ENCODE results near the gene CMBL. TPM values are rescaled to one million over a fixed set of nuclear protein-coding genes. Genes with fewer than 3 reads are reported as not detected.
A peak's percentile ranks its signal among the peaks of the same experiment; 100 is the strongest.
"Not testable (repeated sequence)": the region's sequence is repeated elsewhere in the genome, so short reads cannot be mapped to it uniquely, and the experiment has no call there.

CMBL gene
- total RNA-seq, 1 donor from 2014 or later: 3.9 TPM

- no peak for DNase-seq
Measured at GRCh38 chr5:10310066-10310779, 2.5 kb upstream of the CMBL start.

GRCh38 chr5:10308844-10309243 is 1.1 kb upstream of the CMBL start:
- no peak for DNase-seq

- DNase-seq: no peak
Measured at GRCh38 chr5:10306806-10307205, 896 bp downstream of the CMBL start.

GRCh38 chr5:10306114-10306513 is 1.6 kb downstream of the CMBL start:
- DNase-seq: no peak

DNA sequence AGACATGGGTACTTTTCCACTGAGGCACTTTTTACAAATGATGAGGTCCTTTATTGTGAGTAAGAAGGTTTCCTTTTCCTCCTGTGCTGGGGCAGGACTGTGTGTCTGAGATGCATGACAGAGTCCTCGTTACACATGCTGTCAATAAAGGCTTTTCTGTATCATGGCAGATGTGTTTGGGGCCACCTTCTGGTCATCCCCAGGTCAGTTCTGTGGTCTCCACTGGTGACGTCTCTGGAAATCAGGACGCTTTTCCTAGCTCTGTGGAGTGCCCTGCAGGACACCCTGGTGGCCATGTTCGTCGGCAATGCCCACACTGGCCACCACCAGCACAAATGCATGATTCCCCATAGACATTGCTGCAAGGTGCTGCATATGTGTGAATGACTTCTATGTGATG is 2.8 kb downstream of the CMBL start:
- no peak for DNase-seq

DNA sequence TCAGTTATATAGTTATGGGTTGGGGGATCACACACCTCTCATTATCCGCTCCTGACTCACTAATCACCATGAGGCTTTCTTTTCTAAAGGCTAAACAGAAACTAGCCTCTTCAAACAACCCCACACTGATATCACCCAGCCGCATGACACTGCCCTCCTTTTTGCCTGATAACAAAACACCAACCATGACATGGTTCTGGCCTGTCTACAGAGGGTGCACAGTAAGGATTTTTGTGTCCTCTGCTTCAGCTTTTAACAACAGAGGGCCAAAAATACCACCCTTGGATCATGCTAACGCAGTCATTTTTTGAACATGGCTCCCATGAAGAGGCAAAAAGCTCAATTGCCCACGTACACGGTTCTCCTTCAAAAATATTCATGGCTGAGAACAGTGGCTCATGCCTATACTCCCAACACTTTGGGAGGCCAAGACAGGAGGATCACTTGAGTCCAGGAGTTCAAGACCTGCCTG is 4.0 kb downstream of the CMBL start:
- DNase-seq: no peak

DNA sequence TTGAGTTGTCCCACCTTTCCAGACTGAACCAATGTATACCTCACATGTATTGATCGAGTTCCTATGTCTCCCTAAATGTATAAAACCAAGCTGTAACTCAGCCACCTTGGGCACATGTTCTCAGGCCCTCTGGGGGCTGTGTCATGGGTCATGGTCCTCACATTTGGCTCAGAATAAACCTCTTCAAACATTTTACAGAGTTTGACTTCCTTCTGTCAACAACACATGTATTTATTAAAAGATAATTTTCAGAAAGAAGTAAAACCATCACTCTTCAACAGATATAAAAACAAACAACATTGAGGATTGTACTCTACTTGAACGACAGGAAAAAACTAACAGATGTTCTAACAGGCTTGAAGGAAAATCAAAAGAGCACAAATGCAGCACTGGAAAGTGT is 4.5 kb downstream of the CMBL start:
- DNase-seq: no peak

GRCh38 chr5:10301842-10302610 is 5.7 kb downstream of the CMBL start:
- no peak for DNase-seq

GRCh38 chr5:10301266-10301665 is 6.4 kb downstream of the CMBL start:
- no peak for DNase-seq

- no peak for DNase-seq
Measured at GRCh38 chr5:10300246-10300645, 7.5 kb downstream of the CMBL start.

GRCh38 chr5:10297646-10298204 is 10.0 kb downstream of the CMBL start:
- DNase-seq: no peak

GRCh38 chr5:10295619-10296326 is 11.9 kb downstream of the CMBL start:
- no peak for DNase-seq

DNA sequence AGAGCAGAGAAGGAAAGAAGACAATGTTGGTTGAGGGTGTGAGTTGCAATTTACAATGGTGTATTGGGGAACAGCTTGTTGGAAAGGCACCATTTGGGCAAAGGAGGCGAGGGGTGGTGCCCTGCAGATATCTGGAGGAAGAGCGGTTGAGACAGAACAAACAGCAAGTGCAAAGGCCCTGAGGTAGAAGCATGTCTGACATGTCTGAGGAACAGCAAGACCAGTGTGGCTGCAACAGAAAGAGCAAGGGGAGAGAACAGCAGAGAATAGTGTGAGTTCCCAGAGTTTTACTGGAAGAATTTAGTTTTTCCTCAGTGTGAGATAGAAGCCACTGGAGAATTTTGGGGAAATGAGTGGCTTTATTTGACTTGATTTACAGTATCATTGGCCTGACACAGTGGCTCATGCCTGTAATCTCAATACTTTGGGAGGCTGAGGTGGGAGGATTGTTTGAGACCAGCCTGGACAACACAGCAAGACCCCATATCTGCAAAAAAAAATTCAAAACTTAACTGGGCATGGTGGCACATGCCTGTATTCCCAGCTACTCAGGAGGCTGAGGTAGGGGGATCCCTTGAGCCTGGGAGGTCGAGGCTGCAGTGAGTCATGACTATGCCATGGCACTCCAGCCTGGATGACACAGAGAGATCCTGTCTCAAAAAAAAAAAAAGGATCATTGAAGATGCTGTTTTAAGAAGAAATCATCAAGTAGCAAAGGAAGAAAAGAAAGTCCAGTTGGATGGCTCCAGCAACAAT is 13.6 kb downstream of the CMBL start:
- DNase-seq: no peak

DNA sequence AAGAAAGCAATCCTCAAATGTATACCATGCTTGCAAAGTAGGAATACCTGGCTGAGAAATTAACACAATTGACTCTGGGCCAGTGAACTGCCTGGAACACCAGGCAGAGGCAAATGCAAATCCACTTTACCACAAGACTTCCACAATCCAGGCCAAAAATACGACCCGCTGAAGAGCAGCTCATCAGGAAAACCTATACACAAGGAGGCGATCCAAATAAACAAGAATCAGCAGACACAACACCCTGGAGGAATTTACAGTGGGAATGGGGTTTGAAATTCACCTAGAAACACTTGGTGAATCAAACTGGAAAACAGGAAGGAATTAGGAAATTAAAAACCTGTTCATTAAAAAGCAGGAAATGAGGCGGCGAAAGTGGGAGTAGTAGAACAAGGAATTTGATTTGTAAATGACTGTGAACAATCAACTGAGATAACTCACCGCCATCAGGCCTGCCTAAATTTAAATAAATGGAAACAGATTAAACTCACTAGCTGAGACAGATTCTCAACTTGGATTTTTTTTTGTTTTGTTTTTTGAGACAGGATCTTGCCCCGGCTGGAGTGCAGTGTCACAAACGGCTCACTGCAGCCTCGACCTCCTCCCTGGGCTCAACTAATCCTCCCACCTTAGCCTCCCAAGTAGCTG is 15.9 kb downstream of the CMBL start:
- no peak for DNase-seq

GRCh38 chr5:10290438-10290837 is 17.3 kb downstream of the CMBL start:
- DNase-seq: no peak

DNA sequence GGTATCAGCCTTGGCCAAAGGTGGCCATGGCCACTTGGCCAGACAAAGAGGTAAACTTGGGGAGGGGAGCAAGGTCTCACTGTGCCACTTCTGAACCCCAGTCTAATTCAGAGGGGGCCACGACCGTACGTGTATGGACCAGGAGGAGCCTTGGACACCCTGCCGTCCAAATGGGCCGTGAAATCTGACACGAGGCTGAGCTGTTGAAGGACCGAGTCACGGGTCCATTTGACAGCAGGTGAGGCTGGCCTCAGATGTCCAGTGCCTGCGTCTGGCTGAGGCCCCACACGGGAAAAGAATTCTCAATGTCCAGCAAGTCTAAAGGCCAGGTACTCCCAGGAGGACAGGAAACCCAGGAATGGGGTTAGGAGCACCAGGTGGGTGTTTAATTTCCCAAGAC is 17.7 kb downstream of the CMBL start:
- no peak for DNase-seq

DNA sequence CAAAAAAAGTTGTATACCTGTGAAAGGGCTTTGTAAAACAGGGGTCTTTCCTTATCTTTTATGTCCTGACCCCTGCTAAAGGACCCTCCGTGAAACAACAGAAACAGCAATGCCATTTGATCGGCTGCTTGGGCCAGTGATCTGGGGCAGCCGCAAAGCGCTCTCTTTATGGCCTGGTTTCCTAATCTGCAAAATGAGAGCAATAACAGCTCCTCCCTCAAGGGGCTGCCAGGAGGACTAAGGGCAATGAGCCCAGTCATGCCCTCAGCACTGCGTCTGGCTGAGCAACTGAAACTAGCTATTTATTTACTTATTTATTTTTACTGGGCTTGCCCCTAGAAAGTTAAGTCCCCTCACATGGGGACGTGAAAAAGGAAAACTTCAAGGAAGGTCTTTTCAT is 18.3 kb downstream of the CMBL start:
- no peak for DNase-seq

- DNase-seq: no peak
Measured at GRCh38 chr5:10288592-10289219, 19.0 kb downstream of the CMBL start.

DNA sequence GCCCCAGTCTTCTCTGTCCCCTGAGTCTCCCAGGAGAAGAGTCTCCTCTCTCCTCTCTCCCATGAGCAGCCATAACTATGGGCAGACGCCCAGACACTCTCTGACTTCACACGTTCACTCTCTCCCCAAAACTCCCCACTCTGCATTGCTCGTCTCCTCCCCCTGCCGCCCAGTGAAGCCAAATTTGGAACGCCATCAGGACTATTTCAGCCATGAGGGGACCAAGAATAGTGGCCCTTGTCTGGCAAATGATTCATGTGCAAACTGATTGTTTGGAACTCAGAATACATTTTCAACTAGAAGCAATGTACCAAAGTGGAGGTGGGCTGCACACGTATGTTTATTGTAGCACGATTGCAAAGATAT is 20.9 kb downstream of the CMBL start:
- peak; percentile 68 for DNase-seq

DNA sequence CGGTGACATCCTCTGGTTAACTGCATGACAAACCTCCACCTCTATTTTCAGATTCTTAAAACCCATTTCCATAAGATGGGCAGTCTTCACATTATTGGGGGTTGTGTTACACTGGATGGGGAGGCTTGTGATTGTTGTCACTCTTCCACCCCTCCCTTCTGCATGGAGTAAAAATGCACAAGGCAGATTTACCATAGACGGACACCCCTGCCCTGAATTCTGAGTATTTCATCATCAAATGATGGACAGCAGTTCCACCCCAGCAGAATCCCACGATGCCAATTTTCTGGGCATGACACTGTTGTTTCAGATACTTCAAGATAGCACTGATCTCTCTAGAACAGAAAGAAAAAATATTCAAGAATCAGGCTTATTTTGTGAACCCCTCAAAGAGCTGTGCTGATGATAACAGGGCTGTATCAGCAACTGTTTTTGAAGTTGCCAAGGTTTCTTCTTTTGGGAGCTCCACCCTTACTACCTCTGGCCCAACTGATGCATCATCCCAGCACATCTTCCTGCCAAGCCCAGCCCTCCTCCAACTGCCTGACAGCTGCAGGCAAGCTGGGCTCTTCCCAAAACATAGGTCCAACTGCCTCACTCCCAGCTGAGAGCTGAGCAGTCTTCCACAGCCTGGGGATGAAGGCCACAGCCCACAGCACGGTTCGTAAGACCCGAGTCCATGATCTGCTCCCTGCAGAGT is 21.4 kb downstream of the CMBL start:
- DNase-seq: peak; percentile 68

- DNase-seq: not testable (repeated sequence)
Measured at GRCh38 chr5:10285362-10285761, 22.3 kb downstream of the CMBL start.
